SK-N-MC (cell line): ENCODE results near the gene C1QTNF3.

ENCODE experiments used
- EZH2 ChIP-seq: fragments of 200-600 bp; sonication (generic); IDR thresholded peaks from one replicate; pipeline ENCODE4 v1.6.1; 2017; ENCODE audit warnings: antibody characterized with exemption
- POLR2AphosphoS5 ChIP-seq: IDR thresholded peaks from 2 replicates; pipeline ENCODE4 v1.6.1; 2012; ENCODE audit warnings: mild to moderate bottlenecking, low read depth, low read length, borderline replicate concordance

DNA sequence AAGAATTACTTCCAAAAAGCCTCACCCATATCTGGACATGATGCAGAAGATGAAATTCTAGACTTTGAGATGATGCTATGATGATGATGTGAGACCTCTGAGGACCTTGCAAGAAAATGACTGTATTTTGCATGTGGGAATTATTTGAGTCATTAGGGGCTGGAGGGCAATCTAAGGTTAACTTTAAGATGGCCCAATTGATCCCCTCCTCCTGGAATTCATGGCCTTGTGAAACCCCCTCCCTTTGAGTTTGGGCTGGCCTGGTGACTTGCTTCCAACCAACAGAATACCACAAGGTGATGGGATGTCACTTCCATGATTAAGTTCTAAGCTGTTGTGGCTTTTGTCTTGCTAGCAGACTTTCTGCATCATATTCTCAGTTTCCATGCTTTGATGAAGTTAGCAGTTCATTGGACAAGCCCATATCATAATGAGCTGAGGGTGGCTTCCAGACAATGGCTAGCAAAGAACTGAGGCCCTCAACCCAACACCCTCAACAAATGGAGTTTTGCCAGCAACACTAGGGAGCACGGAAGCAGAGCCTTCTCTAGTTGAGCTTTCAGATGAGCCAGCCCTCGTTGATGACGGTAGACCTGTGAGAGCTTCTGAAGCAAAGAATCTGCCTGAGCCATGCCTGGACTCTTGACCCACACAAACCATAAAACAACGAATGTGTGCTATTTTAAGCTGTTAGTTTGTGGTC lies 27.7 kb downstream of the C1QTNF3 start:
- no peak for TF ChIP-seq POLR2AphosphoS5
- no peak for TF ChIP-seq EZH2
